ENCODE results near the gene IZUMO4.

DNA sequence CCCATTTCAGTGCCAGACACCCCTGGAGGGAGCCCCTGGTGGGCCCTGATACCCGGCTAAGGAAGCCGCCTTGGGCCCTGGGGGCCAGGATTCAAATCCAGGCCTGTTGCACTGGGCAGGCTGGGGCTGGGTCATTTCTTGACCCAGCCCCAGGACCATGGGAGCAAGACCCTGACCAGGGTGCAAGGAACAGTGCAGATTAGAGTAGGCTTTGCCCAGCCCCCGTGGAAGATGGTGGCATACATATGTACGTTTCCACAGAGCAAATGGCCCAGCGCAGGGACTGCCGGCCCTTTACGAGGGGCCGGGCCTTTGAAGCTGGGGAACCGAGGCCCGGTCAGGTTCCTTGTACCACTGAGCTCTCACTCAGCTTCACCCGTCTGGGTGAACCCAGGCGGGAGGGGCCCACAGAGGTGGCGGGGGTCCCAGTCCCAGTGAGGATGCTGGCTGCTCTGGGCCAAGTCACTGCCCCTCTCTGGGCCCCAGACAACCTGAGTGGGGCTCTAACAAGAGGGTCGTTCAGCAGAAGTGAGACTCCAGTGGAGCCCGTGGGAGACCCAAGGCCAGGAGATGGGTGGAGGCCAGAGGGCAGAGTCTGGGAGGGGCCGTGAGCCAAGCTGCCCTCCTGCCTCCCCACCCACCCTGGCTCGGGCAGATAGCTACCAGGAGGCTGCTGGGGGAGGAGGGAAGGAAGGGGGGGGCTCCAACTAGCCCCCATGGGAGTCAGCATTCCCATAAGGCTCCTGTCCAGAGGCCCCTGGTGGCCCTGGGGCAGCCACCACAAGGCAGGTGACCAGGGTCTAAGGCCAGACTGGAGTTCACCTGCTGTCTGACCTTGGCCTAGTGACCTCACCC is 48.4 kb upstream of the IZUMO4 start:
- TF ChIP-seq YY1 (IDR thresholded peaks at IDR 0.05; ENCODE audit: insufficient read depth, insufficient read length) = no peak
- no peak for TF ChIP-seq ZNF274 (IDR thresholded peaks at IDR 0.05; ENCODE audit: low read depth, low read length)
